ENCODE measurements around the gene DNER.

DNA sequence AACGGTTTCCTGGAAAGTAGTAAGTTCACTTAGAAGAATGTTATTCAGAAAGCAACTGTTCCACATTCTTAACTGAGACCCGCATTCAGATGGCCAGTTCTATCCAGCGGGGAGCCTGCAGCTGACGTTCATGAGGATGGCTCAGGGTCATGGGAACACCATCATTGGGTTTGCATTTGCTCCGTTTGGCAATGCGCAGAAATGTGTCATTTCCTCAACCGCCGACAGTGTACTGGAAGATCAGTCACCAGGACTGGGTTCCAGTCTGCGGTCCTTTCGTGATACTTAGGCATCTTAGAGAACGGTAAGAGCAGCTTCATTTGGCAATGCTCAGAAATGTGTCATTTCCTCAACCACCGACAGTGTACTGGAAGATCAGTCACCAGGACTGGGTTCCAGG is 104.0 kb downstream of the DNER start:
- TF ChIP-seq POLR2A (IDR thresholded peaks at IDR 0.05) (no peak), POLR2AphosphoS5 (IDR thresholded peaks at IDR 0.05) (no peak), EP300 (IDR thresholded peaks at IDR 0.05) (no peak)
- TF ChIP-seq, protein P1, sequence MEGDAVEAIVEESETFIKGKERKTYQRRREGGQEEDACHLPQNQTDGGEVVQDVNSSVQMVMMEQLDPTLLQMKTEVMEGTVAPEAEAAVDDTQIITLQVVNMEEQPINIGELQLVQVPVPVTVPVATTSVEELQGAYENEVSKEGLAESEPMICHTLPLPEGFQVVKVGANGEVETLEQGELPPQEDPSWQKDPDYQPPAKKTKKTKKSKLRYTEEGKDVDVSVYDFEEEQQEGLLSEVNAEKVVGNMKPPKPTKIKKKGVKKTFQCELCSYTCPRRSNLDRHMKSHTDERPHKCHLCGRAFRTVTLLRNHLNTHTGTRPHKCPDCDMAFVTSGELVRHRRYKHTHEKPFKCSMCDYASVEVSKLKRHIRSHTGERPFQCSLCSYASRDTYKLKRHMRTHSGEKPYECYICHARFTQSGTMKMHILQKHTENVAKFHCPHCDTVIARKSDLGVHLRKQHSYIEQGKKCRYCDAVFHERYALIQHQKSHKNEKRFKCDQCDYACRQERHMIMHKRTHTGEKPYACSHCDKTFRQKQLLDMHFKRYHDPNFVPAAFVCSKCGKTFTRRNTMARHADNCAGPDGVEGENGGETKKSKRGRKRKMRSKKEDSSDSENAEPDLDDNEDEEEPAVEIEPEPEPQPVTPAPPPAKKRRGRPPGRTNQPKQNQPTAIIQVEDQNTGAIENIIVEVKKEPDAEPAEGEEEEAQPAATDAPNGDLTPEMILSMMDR (IDR thresholded peaks at IDR 0.05): no peak
